SK-N-SH (cell line): ENCODE results near the gene INTU.

Experiments
- TF ChIP-seq, protein P1 (sequence below): fragments of 200-600 bp; sonication (generic); IDR thresholded peaks from 2 replicates; pipeline ENCODE4 v1.6.1; 2017; ENCODE audit warnings: antibody characterized with exemption, mild to moderate bottlenecking, moderate library complexity
- TF ChIP-seq, protein P2 (sequence below): fragments of 150-350 bp; IDR thresholded peaks from 2 replicates; pipeline ENCODE4 v1.6.1; 2016; ENCODE audit warnings: mild to moderate bottlenecking, low read depth, low read length

DNA sequence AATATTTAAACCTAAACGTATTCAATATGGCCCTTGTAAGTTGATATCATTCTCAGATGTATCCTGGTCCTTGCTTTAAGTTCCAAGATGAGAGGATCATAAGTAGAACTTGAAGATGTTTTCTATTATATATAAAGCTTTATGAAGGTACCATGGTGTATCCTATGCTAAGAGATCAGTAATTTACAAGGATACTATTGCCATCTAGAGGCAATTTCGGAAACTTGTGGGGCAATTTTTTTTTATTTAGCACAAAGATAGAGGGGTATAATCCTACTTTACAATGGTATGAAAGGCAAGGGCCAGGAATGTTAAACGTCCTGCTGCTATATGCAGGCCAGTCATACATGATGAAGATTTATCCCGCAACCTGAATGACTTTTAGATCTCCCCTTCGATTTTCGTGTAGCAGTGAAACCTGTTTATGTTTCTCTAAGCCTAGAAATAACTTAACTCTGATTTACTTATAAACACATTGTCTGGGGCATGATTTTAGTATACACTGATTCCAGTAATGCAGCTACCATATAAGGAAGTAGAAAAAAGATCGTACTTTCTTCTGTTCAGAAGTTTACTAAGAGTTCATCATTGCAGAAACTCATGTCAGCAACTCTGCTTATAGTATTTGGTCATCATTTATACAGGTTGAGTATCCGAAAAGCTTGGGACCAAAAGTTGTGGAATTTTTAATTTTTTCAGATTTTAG is 100.0 kb downstream of the INTU start:
- TF ChIP-seq, protein P1, sequence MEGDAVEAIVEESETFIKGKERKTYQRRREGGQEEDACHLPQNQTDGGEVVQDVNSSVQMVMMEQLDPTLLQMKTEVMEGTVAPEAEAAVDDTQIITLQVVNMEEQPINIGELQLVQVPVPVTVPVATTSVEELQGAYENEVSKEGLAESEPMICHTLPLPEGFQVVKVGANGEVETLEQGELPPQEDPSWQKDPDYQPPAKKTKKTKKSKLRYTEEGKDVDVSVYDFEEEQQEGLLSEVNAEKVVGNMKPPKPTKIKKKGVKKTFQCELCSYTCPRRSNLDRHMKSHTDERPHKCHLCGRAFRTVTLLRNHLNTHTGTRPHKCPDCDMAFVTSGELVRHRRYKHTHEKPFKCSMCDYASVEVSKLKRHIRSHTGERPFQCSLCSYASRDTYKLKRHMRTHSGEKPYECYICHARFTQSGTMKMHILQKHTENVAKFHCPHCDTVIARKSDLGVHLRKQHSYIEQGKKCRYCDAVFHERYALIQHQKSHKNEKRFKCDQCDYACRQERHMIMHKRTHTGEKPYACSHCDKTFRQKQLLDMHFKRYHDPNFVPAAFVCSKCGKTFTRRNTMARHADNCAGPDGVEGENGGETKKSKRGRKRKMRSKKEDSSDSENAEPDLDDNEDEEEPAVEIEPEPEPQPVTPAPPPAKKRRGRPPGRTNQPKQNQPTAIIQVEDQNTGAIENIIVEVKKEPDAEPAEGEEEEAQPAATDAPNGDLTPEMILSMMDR, result peak; percentile 78
- TF ChIP-seq, protein P2, sequence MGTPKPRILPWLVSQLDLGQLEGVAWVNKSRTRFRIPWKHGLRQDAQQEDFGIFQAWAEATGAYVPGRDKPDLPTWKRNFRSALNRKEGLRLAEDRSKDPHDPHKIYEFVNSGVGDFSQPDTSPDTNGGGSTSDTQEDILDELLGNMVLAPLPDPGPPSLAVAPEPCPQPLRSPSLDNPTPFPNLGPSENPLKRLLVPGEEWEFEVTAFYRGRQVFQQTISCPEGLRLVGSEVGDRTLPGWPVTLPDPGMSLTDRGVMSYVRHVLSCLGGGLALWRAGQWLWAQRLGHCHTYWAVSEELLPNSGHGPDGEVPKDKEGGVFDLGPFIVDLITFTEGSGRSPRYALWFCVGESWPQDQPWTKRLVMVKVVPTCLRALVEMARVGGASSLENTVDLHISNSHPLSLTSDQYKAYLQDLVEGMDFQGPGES, result no peak
